HG03159 (cell line): ENCODE data around the gene PBOV1.

Experiments
- ATAC-seq: cut with Tn5 transposase; IDR thresholded peaks from one replicate; pipeline ENCODE4 v1.9.1; 2021; ENCODE audit warnings: mild to moderate bottlenecking, moderate library complexity; ENCODE audit not compliant: unreplicated experiment

The PBOV1 gene

GRCh38 chr6:138206862-138207261 lies 11.4 kb downstream of the PBOV1 start:
- ATAC-seq: no peak

GRCh38 chr6:138205437-138206094 lies 12.7 kb downstream of the PBOV1 start:
- ATAC-seq: no peak

DNA sequence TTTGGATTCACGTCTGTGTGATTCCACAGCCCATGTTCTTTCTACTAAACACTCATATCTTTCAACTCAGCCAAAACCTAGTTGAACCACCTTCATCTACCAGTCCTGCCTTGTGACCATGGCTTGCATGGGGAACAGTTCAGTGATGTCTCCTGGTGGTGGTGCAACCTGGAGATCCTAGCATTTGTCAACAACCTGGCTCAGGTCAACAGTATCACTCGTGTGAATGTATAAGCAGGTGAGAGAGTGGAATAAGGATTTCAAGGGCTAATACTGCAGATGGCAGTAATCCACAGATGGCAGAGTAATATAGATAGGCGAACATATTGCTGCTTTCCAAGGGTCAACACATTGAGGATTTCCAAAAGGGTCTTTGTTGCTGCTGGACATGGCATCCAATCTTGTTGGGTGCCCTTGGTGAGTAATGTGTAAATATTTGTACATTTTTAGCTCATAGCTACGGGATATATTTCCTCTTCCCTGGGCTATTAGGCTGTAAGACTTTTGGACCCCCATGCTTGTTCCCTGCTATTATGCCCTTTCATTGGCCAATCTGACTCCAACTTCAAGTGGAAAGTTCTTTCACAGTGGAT lies 13.4 kb downstream of the PBOV1 start:
- ATAC-seq: no peak

GRCh38 chr6:138204303-138204702 lies 14.0 kb downstream of the PBOV1 start:
- ATAC-seq: no peak

DNA sequence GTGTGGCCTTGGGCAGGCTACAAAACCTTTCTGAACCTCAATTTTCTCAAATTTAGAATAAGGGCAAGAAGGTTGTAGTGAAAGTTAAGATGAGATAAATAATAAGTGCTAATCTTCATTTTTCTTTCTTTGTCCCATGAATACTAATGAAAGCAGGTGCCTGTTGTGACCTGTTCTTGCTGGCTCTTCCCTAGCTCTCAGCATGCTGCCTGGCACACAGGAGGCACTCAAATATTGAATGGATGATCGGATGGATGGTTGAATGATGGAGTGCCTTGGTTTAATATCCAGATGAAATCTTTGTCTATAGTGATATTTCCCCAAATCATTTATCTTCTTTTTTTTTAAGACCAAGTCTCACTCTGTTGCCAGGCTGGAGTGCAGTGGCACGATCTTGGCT lies 15.0 kb downstream of the PBOV1 start:
- ATAC-seq: no peak

- no peak for ATAC-seq
Measured at GRCh38 chr6:138201836-138202235, 16.5 kb downstream of the PBOV1 start.

DNA sequence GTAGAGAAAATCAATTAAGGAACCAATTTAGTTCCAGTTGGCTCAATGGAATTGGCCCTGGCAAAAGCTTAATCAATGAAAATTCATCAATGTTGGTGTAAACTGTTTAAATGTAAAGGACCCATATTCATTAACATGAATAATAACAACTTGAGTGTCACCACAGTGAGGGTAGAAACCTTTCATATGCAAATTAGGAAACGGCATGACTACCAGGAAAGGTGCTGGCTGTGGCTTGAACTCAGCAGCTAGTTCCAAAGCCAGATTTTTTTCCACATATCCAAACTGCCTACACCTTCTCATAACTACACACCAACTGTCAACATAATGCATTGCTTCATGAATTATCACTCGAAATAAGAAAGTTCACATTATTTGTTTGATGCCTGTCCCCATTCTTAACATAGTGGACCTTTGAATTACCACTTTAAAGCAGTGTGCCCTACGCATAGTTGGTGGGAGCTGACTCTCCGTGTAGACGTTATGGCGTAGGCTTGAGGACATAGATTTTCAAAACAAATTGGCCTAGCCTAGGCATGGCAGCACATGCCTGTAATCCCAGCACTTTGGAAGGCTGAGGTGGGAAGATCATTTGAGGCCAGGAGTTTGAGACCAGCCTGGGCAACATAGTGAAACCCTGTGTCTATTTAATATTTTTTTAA lies 19.7 kb downstream of the PBOV1 start:
- ATAC-seq: no peak

DNA sequence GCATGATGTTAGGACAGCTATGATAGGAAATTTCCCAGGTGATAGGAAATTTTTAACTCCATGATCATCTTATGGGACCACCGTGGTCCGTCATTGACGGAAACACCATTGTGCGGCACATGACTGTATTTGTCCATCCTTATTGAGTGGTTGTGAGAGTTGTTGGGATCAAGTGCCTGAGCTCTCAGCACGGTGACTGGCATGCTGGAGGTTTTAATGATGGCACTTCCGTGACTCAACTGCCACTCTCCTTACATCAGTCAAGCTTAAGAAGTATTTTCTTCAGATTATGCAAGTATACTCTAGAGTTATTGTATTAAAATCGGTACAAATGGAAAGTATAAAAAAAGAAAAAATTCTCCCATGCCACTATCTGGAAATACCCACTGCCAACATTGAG lies 20.7 kb downstream of the PBOV1 start:
- ATAC-seq: no peak

GRCh38 chr6:138196122-138196738 lies 22.1 kb downstream of the PBOV1 start:
- no peak for ATAC-seq

- no peak for ATAC-seq
Measured at GRCh38 chr6:138194287-138194686, 24.0 kb downstream of the PBOV1 start.

DNA sequence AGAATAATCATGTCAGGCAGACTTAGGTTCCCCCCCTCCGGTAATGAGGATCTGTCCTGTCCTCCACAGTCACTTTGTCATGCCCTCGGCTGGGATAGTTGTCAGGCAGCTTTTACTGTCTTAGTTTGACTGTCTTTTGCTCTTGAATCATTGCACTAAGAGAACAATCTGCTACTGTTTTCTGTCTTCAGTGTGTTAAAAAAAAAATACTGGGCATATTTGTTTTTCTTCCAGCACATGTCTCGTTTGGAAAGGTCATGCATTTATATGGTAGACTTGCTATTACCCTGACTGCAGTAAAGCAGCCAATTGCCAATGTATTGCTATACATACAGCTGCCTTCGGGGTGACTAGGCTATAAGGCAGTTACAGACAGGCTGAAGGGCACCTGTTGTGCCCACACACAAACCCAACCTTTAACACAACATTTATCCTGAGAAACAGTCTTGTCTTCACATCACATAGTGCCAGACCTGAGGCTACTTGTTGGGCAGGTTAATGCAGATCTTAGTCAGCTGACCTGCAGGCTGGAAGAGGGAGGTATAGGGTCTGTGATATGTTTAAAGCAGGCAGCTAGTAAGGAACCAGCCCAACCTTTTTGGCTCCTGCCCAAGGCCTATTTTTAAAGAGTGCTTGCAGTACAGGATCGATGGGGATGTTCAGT lies 29.9 kb downstream of the PBOV1 start:
- ATAC-seq: no peak

DNA sequence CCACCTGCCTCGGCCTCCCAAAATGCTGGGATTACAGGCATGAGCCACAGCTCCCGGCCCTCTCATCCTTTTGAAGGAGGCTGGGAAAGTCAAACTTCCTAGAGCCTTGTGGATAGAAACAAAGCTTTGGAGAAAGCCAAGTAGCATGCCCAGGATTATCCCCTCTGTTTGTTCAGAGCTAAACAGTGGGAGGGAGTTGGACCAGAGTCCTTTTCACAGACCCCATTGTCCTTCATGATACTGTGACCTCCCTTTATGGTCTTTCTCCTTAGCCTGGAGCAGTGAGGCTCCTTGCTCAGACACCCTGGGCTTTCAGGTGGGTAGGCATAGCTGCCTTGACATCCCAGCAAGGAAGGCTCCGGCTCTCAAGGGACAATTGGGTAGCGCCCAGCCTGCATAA lies 31.1 kb downstream of the PBOV1 start:
- no peak for ATAC-seq

DNA sequence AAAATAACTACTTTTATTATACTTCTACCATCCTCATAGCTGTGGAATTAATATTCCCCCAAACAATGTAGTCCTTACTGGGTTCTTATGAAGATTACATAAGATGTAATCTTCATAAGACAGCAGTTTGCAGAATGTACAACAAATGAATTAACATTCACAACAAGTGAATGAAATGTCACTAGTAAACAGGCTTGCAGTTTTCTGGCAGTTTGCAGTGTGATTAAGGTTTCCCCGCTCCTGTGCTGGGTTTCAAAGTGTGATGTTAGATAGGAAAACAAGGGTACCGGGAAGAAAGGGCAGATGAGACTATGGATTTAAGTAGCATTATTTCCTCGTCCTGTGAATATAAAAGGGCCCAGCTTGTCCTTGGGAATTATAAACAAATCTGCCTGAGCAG lies 34.1 kb downstream of the PBOV1 start:
- no peak for ATAC-seq

GRCh38 chr6:138183790-138184134 lies 34.5 kb downstream of the PBOV1 start:
- no peak for ATAC-seq

- no peak for ATAC-seq
Measured at GRCh38 chr6:138182939-138183789, 35.1 kb downstream of the PBOV1 start.

DNA sequence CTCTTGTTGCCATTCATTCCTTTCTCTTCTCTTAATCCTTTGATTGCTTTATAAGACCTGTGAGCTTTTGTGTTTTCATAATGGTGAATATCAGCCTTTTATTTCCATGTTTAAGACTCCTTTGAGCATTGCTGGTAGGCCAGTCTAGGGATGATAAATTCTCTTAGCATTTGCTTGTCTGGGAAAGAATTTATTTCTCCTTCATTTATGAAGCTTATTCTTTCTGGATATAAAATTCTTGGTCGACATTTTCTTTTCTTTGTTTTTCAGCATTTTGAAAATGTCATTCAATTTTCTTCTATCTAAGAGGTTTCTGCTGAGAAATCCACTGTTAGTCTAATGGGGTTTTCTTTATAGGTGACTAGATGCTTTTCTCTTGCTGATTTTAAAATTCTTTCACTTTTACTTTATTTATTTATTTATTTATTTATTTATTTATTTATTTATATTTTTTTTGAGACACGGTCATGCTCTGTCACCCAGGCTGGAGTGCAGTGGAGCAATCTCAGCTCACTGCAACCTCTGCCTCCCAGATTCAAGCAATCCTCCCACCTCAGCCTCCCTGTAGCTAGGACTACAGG lies 41.5 kb downstream of the PBOV1 start:
- ATAC-seq: no peak

DNA sequence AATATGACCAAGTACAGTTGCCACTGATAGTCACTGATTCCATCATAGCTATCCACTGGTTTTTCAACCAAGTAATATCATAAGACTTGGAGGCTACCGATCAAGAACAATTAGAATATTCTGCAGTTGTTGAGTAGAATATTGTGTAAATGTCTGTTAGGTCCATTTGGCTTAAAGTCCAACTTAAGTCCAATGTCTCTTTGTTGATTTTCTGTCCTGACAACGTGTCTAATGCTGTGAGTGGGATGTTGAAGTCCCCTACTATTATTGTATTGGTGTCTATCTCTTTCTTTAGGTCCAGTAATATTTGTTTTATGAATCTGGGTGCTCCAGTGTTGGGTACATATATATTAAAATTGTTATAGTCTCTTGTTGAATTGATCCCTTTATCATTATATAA lies 42.7 kb downstream of the PBOV1 start:
- ATAC-seq: no peak
